ENCODE measurements around the gene NRXN2. TPM values are rescaled to one million over a fixed set of nuclear protein-coding genes. Genes with fewer than 3 reads are reported as not detected.
A peak's percentile ranks its signal among the peaks of the same experiment; 100 is the strongest.

The NRXN2 gene
- total RNA-seq, 1 donor from 2014 or later, result not detected

- peaks cover 38% of the 10 kb centered on the region for H3K27me3 ChIP-seq (ENCODE audit: control insufficient read depth, insufficient read depth, low read length)
- FAIRE-seq (no peak), DNase-seq (ENCODE audit: low read depth) (no peak)
- H3K36me3 ChIP-seq (ENCODE audit: control insufficient read depth, insufficient read depth, low read length), result no peaks in the 10 kb centered on the region
- no peak overlapping the region for H3K4me3 ChIP-seq (ENCODE audit: low read depth, low read length)
- TF ChIP-seq CTCF (IDR thresholded peaks at IDR 0.05; ENCODE audit: insufficient read depth, low read length, severe bottlenecking), result no peak
Measured at GRCh38 chr11:64714666-64715065, 8.3 kb downstream of the NRXN2 start.

GRCh38 chr11:64713781-64714363 lies 9.1 kb downstream of the NRXN2 start:
- no peak for FAIRE-seq
- Histone ChIP-seq H3K27me3 (ENCODE audit: control insufficient read depth, insufficient read depth, low read length) (peaks cover 38% of the 10 kb centered on the region), H3K4me3 (ENCODE audit: low read depth, low read length) (no peak overlapping the region), H3K36me3 (ENCODE audit: control insufficient read depth, insufficient read depth, low read length) (no peaks in the 10 kb centered on the region)
- TF ChIP-seq CTCF (IDR thresholded peaks at IDR 0.05; ENCODE audit: insufficient read depth, low read length, severe bottlenecking), result no peak
- no peak for DNase-seq (ENCODE audit: low read depth)

DNA sequence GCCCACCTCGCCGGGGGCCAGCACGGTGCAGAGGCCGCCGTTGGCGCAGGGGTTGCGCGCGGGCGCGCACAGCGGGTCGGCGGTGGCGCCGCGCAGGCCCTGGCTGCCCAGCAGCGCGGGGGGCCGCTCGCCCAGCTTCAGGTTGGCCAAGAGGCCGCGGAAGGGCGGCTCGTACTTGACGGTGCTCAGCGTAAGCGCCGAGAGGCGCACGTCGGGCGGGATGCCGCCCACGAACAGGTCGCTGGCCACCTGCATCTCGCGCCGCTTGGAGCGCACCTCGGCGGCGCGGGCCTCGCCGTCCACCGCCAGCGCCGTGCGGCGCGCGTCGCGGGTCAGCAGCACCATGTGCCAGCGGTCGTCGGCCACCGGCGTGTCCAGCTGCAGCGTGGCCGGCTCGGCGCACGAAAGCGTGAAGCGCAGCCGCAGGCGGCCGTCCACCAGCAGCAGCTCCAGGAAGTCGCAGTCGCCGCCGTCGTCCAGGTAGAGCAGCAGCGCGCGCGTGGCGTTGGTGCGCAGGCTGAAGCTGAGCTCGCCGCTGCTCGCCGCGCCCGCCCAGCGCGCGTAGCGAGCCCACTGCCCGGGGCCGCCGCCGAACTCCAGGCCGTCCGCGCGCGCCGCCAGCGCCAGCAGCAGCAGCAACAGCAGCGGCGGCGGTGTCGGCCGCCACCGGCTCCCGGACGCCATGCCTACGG lies 9.8 kb downstream of the NRXN2 start:
- peak; percentile 17 for DNase-seq (ENCODE audit: low read depth)
- TF ChIP-seq CTCF (IDR thresholded peaks at IDR 0.05; ENCODE audit: insufficient read depth, low read length, severe bottlenecking), result no peak
- Histone ChIP-seq H3K27me3 (ENCODE audit: control insufficient read depth, insufficient read depth, low read length) (peaks cover 35% of the 10 kb centered on the region), H3K36me3 (ENCODE audit: control insufficient read depth, insufficient read depth, low read length) (no peaks in the 10 kb centered on the region), H3K4me3 (ENCODE audit: low read depth, low read length) (no peak overlapping the region)
- FAIRE-seq, result no peak

GRCh38 chr11:64712430-64713015 lies 10.5 kb downstream of the NRXN2 start:
- FAIRE-seq, result no peak
- no peak for DNase-seq (ENCODE audit: low read depth)
- Histone ChIP-seq H3K27me3 (ENCODE audit: control insufficient read depth, insufficient read depth, low read length) (peaks cover 32% of the 10 kb centered on the region), H3K4me3 (ENCODE audit: low read depth, low read length) (no peak overlapping the region), H3K36me3 (ENCODE audit: control insufficient read depth, insufficient read depth, low read length) (no peaks in the 10 kb centered on the region)
- no peak for TF ChIP-seq CTCF (IDR thresholded peaks at IDR 0.05; ENCODE audit: insufficient read depth, low read length, severe bottlenecking)

DNA sequence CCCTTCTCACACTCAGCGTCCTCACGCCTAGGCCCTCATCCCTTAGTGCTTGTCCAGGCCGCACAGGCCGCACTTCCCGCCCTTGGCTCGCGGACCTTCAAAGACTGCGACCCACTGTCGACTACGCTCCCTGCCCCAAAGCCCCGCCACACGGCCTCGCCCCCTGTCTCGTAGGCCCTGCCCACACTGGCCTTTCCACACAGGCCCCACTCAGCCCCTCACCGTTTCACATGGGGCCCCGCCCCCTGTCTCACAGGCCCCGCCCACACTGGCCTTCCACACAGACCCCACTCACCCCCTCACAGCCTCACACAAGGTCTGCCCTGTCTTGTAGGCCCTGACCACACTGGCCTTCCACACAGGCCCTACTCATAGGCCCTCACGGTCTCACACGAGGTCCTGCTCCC lies 11.0 kb downstream of the NRXN2 start:
- TF ChIP-seq CTCF (IDR thresholded peaks at IDR 0.05; ENCODE audit: insufficient read depth, low read length, severe bottlenecking), result no peak
- FAIRE-seq (no peak), DNase-seq (ENCODE audit: low read depth) (no peak)
- peaks cover 31% of the 10 kb centered on the region for H3K27me3 ChIP-seq (ENCODE audit: control insufficient read depth, insufficient read depth, low read length)
- H3K4me3 ChIP-seq (ENCODE audit: low read depth, low read length), result no peak overlapping the region
- no peaks in the 10 kb centered on the region for H3K36me3 ChIP-seq (ENCODE audit: control insufficient read depth, insufficient read depth, low read length)

Data from bronchial epithelial cell (primary cell).